OCI-LY7 (cell line): ENCODE results near the gene SCN8A. TPM values are rescaled to one million over a fixed set of nuclear protein-coding genes. Genes with fewer than 3 reads are reported as not detected.
A peak's percentile ranks its signal among the peaks of the same experiment; 100 is the strongest.

Experiments used
- BruUV-seq: library from RNA; stranded (reverse); fragments of 400-500 nt; replicated peaks from 2 replicates; lab custom pipeline; 2021; lab: Mats Ljungman, UMichigan
- CTCF ChIA-PET: fragments of 300-600 bp; sonication (Branson Sonifier 250); formaldehyde crosslinking; loops from one replicate; lab custom pipeline; 2022; ENCODE audit warnings: antibody characterized with exemption; ENCODE audit not compliant: unreplicated experiment; lab: Charles Lee
- POLR2A ChIA-PET: fragments of 300-600 bp; sonication (Branson Sonifier 250); formaldehyde crosslinking; loops from one replicate; lab custom pipeline; 2022; ENCODE audit warnings: antibody characterized with exemption; lab: Charles Lee
- DNase-seq: peaks from one replicate; pipeline ENCODE4 v3.0.0-alpha.2; 2015; ENCODE audit warnings: low spot score
- H2AFZ ChIP-seq: fragments of 200-600 bp; sonication (generic), shearing (Covaris generic); 2 replicates; pipeline ENCODE4 v1.6.1; 2014; ENCODE audit warnings: mild to moderate bottlenecking, antibody characterized with exemption, low read length, moderate library complexity
- H3K27ac ChIP-seq: fragments of 200-600 bp; sonication (generic); 2 replicates; pipeline ENCODE4 v1.5.1; 2014; ENCODE audit warnings: mixed run types, low read depth, mild to moderate bottlenecking, moderate library complexity, low read length, inconsistent platforms; ENCODE audit not compliant: poor library complexity, severe bottlenecking
- H3K36me3 ChIP-seq: fragments of 200-600 bp; sonication (generic); 2 replicates; pipeline ENCODE4 v1.6.1; 2014; ENCODE audit warnings: mild to moderate bottlenecking, antibody characterized with exemption, low read length, moderate library complexity, mixed read lengths; ENCODE audit not compliant: insufficient read depth
- H3K4me1 ChIP-seq: fragments of 200-600 bp; sonication (generic); 2 replicates; pipeline ENCODE4 v1.5.1; 2014; ENCODE audit warnings: mild to moderate bottlenecking, low read length; ENCODE audit not compliant: insufficient read depth, poor library complexity, severe bottlenecking
- H3K4me2 ChIP-seq: fragments of 200-600 bp; sonication (generic); 2 replicates; pipeline ENCODE4 v1.6.1; 2014; ENCODE audit warnings: mild to moderate bottlenecking, low read length
- H3K4me3 ChIP-seq: fragments of 200-600 bp; sonication (generic); 2 replicates; pipeline ENCODE4 v1.5.1; 2014; ENCODE audit warnings: mild to moderate bottlenecking, low read depth, low read length; ENCODE audit not compliant: poor library complexity, severe bottlenecking
- H3K79me2 ChIP-seq: fragments of 200-600 bp; sonication (generic); 2 replicates; pipeline ENCODE4 v1.6.1; 2016; ENCODE audit warnings: low read depth, mild to moderate bottlenecking, low read length, moderate library complexity, mixed read lengths; ENCODE audit not compliant: insufficient read depth
- H3K9me2 ChIP-seq: fragments of 200-600 bp; sonication (generic); 2 replicates; pipeline ENCODE4 v1.6.1; 2016; ENCODE audit warnings: mild to moderate bottlenecking, low read length, mixed read lengths; ENCODE audit not compliant: insufficient read depth
- H3K9me3 ChIP-seq: fragments of 200-600 bp; sonication (generic); 2 replicates; pipeline ENCODE4 v1.6.1; 2014; ENCODE audit warnings: mild to moderate bottlenecking, mixed run types, low read length, mixed read lengths
- H4K20me1 ChIP-seq: fragments of 200-600 bp; sonication (generic); 2 replicates; pipeline ENCODE4 v1.6.1; 2014; ENCODE audit warnings: mild to moderate bottlenecking, antibody characterized with exemption, low read length, moderate library complexity, mixed read lengths; ENCODE audit not compliant: insufficient read depth
- CTCF ChIP-seq: fragments of 200-600 bp; sonication (generic); conservative IDR thresholded peaks from 2 replicates; pipeline ENCODE4 v1.5.1; 2014; ENCODE audit warnings: mild to moderate bottlenecking, antibody characterized with exemption, low read length, moderate library complexity, mixed read lengths
- EZH2phosphoT487 ChIP-seq: fragments of 200-600 bp; sonication (generic); IDR thresholded peaks from 2 replicates; pipeline ENCODE4 v1.6.1; 2018; ENCODE audit warnings: low read depth, borderline replicate concordance, mild to moderate bottlenecking, mixed run types, antibody characterized with exemption, low read length, moderate library complexity, mixed read lengths
- intact Hi-C: fragments of 100-400 bp; cut with micrococcal nuclease; formaldehyde crosslinking; loops from one replicate; pipeline ENCODE4 v1.10.0; 2022; ENCODE audit not compliant: unreplicated experiment
- total RNA-seq, 2 experiments: library from RNA; depleted of rRNA in 1 of 2; stranded (reverse); fragments of >200 nt in 1 of 2; shearing (Covaris generic) in 1 of 2; gene quantifications; 2 replicates each; pipeline ENCODE4 v1.2.3, GENCODE V29; 2014 to 2022

SCN8A gene
- total RNA-seq, 2 experiments from 2014 or later: 0.88 to 2.6 TPM

GRCh38 chr12:51822261-51822616, 231.2 kb downstream of the SCN8A start:
- Histone ChIP-seq H3K4me2 (no peak overlapping the region), H2AFZ (no peak overlapping the region), H3K9me3 (no peaks in the 10 kb centered on the region), H4K20me1 (no peaks in the 10 kb centered on the region), H3K9me2 (no peaks in the 10 kb centered on the region), H3K27ac (no peak overlapping the region), H3K79me2 (no peaks in the 10 kb centered on the region), H3K4me3 (no peak overlapping the region), H3K36me3 (no peaks in the 10 kb centered on the region), H3K4me1 (no peaks in the 10 kb centered on the region)
- BruUV-seq: no TSS peak
- TF ChIP-seq EZH2phosphoT487 (no peak), CTCF (no peak)
- ChIA-PET CTCF (no interaction called here), POLR2A (no interaction called here)
- no peak for DNase-seq
- intact Hi-C loops: no loop called here

GRCh38 chr12:51822956-51823355, 231.9 kb downstream of the SCN8A start:
- BruUV-seq: no TSS peak
- intact Hi-C loops: no loop called here
- H4K20me1 ChIP-seq: no peaks in the 10 kb centered on the region
- no peaks in the 10 kb centered on the region for H3K4me1 ChIP-seq
- no peaks in the 10 kb centered on the region for H3K9me3 ChIP-seq
- TF ChIP-seq CTCF (no peak), EZH2phosphoT487 (no peak)
- H3K4me3 ChIP-seq: no peak overlapping the region
- H3K36me3 ChIP-seq: no peaks in the 10 kb centered on the region
- no peak overlapping the region for H3K4me2 ChIP-seq
- no peak overlapping the region for H3K27ac ChIP-seq
- ChIA-PET POLR2A (no interaction called here), CTCF (no interaction called here)
- H2AFZ ChIP-seq: no peak overlapping the region
- H3K79me2 ChIP-seq: no peaks in the 10 kb centered on the region
- no peaks in the 10 kb centered on the region for H3K9me2 ChIP-seq
- no peak for DNase-seq

- Histone ChIP-seq H3K36me3 (no peaks in the 10 kb centered on the region), H4K20me1 (no peaks in the 10 kb centered on the region), H3K4me1 (no peaks in the 10 kb centered on the region), H3K9me3 (no peaks in the 10 kb centered on the region), H2AFZ (no peak overlapping the region), H3K79me2 (no peaks in the 10 kb centered on the region), H3K4me2 (no peak overlapping the region), H3K4me3 (no peak overlapping the region), H3K9me2 (no peaks in the 10 kb centered on the region), H3K27ac (no peak overlapping the region)
- BruUV-seq: no TSS peak
- intact Hi-C loops: loop anchor here (1.0 kb wide), 1 partner anchor 403 kb away; no protein-coding TSS in a partner anchor
- ChIA-PET POLR2A (interaction anchor here (0.5 to 0.6 kb wide), 2 partner anchors 343 to 441 kb away, joined by 3 to 4 read pairs; no protein-coding TSS in a partner anchor), CTCF (no interaction called here)
- DNase-seq: peak; percentile 39
- TF ChIP-seq CTCF (peak; percentile 68), EZH2phosphoT487 (no peak)
Measured at GRCh38 chr12:51823875-51824565, 233.0 kb downstream of the SCN8A start.
